OCI-LY1 (cell line): ENCODE results near the gene PAX5.

Experiments used
- EZH2 ChIP-seq: fragments of 200-600 bp; sonication (generic), shearing (Covaris generic); IDR thresholded peaks from 2 replicates; pipeline ENCODE4 v1.8.0; 2017; ENCODE audit warnings: borderline replicate concordance, mixed run types, mild to moderate bottlenecking, antibody characterized with exemption, low read length, moderate library complexity, mixed read lengths
- TF ChIP-seq, protein P1 (sequence below): fragments of 200-600 bp; sonication (generic), shearing (Covaris generic); IDR thresholded peaks from 2 replicates; pipeline ENCODE4 v1.5.1; 2017; ENCODE audit warnings: mild to moderate bottlenecking, antibody characterized with exemption, low read length, moderate library complexity, mixed read lengths

DNA sequence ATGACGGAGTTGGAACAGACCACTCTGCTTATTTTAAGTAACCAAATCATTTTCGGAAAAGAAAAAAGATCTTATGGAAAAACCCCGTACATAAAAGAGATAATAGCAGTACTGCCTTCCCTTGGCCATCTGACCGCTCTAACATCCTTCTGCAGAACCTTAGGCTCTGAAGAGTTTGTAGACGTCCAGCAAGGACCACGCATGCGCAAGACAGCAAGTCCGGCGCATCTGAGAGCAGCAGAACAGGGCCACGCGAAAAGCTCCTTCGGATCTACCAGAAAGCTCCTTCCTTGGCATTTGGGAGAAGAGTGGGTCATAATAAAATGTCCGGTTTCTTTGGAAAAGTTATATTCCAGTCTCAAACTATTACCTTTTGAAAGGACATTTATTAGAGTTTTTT, 26.8 kb downstream of the PAX5 start:
- TF ChIP-seq, protein P1, sequence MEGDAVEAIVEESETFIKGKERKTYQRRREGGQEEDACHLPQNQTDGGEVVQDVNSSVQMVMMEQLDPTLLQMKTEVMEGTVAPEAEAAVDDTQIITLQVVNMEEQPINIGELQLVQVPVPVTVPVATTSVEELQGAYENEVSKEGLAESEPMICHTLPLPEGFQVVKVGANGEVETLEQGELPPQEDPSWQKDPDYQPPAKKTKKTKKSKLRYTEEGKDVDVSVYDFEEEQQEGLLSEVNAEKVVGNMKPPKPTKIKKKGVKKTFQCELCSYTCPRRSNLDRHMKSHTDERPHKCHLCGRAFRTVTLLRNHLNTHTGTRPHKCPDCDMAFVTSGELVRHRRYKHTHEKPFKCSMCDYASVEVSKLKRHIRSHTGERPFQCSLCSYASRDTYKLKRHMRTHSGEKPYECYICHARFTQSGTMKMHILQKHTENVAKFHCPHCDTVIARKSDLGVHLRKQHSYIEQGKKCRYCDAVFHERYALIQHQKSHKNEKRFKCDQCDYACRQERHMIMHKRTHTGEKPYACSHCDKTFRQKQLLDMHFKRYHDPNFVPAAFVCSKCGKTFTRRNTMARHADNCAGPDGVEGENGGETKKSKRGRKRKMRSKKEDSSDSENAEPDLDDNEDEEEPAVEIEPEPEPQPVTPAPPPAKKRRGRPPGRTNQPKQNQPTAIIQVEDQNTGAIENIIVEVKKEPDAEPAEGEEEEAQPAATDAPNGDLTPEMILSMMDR: no peak
- TF ChIP-seq EZH2: no peak
